HepG2 (cell line): Measurements from ENCODE around the gene IBSP.

Source experiments
- FOSL1 ChIP-seq: sonication (generic); formaldehyde crosslinking; IDR thresholded peaks from 2 replicates; pipeline ENCODE4 v1.9.0; 2021; ENCODE audit warnings: missing genetic modification reagents, borderline replicate concordance
- HMG20B ChIP-seq: conservative IDR thresholded peaks from 2 replicates; pipeline ENCODE4 v1.6.1; 2016; ENCODE audit warnings: missing genetic modification reagents, missing compliant biosample characterization
- HMGXB4 ChIP-seq, 2 experiments: sonication (generic) in 1 of 2; formaldehyde crosslinking in 1 of 2; IDR thresholded peaks; 2 replicates each; pipeline versions ENCODE4 v1.4.0 to v1.6.1; 2018 to 2020; ENCODE audit warnings: missing genetic modification reagents in 2 of 2, borderline replicate concordance in 1 of 2, low read depth in 1 of 2, mild to moderate bottlenecking in 1 of 2, missing biosample characterization in 1 of 2
- MAX ChIP-seq: IDR thresholded peaks from 2 replicates; pipeline ENCODE4 v1.6.1; 2012; ENCODE audit warnings: inconsistent platforms
- ZNF274 ChIP-seq: sonication (generic); formaldehyde crosslinking; IDR thresholded peaks from 2 replicates; pipeline ENCODE4 v1.5.1; 2020; ENCODE audit warnings: mild to moderate bottlenecking, missing genetic modification reagents
- TF ChIP-seq, protein P1 (sequence below): sonication (generic); formaldehyde crosslinking; IDR thresholded peaks from 2 replicates; pipeline ENCODE4 v1.5.1; 2020; ENCODE audit warnings: mild to moderate bottlenecking, missing genetic modification reagents, moderate library complexity
- TF ChIP-seq, protein P2 (sequence below): sonication (generic); formaldehyde crosslinking; IDR thresholded peaks from 2 replicates; pipeline ENCODE4 v1.5.0; 2020; ENCODE audit warnings: mild to moderate bottlenecking, missing genetic modification reagents, moderate library complexity
- TF ChIP-seq, protein P3 (sequence below): sonication (generic); formaldehyde crosslinking; IDR thresholded peaks from 2 replicates; pipeline ENCODE4 v1.4.0; 2020; ENCODE audit warnings: missing genetic modification reagents, borderline replicate concordance

- TF ChIP-seq FOSL1 (CRISPR knock-in tag) (no peak), HMGXB4 (CRISPR knock-in tag; IDR thresholded peaks at IDR 0.05; ENCODE audit: borderline replicate concordance in 1 of 2, low read depth in 1 of 2) (no peak), ZNF274 (CRISPR knock-in tag) (no peak), HMG20B (CRISPR knock-in tag) (no peak), MAX (no peak)
- TF ChIP-seq, protein P1, sequence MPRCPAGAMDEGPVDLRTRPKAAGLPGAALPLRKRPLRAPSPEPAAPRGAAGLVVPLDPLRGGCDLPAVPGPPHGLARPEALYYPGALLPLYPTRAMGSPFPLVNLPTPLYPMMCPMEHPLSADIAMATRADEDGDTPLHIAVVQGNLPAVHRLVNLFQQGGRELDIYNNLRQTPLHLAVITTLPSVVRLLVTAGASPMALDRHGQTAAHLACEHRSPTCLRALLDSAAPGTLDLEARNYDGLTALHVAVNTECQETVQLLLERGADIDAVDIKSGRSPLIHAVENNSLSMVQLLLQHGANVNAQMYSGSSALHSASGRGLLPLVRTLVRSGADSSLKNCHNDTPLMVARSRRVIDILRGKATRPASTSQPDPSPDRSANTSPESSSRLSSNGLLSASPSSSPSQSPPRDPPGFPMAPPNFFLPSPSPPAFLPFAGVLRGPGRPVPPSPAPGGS (CRISPR knock-in tag), result no peak
- TF ChIP-seq, protein P2, sequence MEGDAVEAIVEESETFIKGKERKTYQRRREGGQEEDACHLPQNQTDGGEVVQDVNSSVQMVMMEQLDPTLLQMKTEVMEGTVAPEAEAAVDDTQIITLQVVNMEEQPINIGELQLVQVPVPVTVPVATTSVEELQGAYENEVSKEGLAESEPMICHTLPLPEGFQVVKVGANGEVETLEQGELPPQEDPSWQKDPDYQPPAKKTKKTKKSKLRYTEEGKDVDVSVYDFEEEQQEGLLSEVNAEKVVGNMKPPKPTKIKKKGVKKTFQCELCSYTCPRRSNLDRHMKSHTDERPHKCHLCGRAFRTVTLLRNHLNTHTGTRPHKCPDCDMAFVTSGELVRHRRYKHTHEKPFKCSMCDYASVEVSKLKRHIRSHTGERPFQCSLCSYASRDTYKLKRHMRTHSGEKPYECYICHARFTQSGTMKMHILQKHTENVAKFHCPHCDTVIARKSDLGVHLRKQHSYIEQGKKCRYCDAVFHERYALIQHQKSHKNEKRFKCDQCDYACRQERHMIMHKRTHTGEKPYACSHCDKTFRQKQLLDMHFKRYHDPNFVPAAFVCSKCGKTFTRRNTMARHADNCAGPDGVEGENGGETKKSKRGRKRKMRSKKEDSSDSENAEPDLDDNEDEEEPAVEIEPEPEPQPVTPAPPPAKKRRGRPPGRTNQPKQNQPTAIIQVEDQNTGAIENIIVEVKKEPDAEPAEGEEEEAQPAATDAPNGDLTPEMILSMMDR, result no peak
- TF ChIP-seq, protein P3, sequence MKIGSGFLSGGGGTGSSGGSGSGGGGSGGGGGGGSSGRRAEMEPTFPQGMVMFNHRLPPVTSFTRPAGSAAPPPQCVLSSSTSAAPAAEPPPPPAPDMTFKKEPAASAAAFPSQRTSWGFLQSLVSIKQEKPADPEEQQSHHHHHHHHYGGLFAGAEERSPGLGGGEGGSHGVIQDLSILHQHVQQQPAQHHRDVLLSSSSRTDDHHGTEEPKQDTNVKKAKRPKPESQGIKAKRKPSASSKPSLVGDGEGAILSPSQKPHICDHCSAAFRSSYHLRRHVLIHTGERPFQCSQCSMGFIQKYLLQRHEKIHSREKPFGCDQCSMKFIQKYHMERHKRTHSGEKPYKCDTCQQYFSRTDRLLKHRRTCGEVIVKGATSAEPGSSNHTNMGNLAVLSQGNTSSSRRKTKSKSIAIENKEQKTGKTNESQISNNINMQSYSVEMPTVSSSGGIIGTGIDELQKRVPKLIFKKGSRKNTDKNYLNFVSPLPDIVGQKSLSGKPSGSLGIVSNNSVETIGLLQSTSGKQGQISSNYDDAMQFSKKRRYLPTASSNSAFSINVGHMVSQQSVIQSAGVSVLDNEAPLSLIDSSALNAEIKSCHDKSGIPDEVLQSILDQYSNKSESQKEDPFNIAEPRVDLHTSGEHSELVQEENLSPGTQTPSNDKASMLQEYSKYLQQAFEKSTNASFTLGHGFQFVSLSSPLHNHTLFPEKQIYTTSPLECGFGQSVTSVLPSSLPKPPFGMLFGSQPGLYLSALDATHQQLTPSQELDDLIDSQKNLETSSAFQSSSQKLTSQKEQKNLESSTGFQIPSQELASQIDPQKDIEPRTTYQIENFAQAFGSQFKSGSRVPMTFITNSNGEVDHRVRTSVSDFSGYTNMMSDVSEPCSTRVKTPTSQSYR (CRISPR knock-in tag), result no peak
Observed at GRCh38 chr4:87804871-87805270, 5.5 kb downstream of the IBSP start.
